Measurements from ENCODE around the gene TMCO6. TPM values are rescaled to one million over a fixed set of nuclear protein-coding genes. Genes with fewer than 3 reads are reported as not detected.
A peak's percentile ranks its signal among the peaks of the same experiment; 100 is the strongest.

Gene TMCO6
- total and polyA plus RNA-seq, 9 of the 15 experiments (the other 6 are each of a cell fraction or from before 2014, with no cell fraction given), result 3.4 to 46.4 (median 16.7) TPM

- TF ChIP-seq MAZ (CRISPR knock-in tag; conservative IDR thresholded peaks at IDR 0.05 in 1 of 2, IDR thresholded peaks at IDR 0.05 in 1 of 2), result peak; percentile 95 to 99
- TF ChIP-seq RHOXF2B (CRISPR knock-in tag; conservative IDR thresholded peaks at IDR 0.05), result no peak
- peak; percentile 81 for TF ChIP-seq HNRNPLL (IDR thresholded peaks at IDR 0.05; ENCODE audit: low read depth, low read length, poor library complexity, severe bottlenecking)
- TF ChIP-seq POLR3G (IDR thresholded peaks at IDR 0.05; ENCODE audit: extremely low read depth, insufficient read length, insufficient replicate concordance), result no peak
- TF ChIP-seq RFX5 (IDR thresholded peaks at IDR 0.05; ENCODE audit: low read depth, low read length), result no peak
- no peak for TF ChIP-seq ARID2 (IDR thresholded peaks at IDR 0.05)
- TF ChIP-seq ILK (tag; IDR thresholded peaks at IDR 0.05; ENCODE audit: borderline replicate concordance, low read depth), result no peak
- TF ChIP-seq NUFIP1 (IDR thresholded peaks at IDR 0.05; ENCODE audit: partially characterized antibody), result no peak
- peak; percentile 80 for TF ChIP-seq POLR2B (IDR thresholded peaks at IDR 0.05; ENCODE audit: low read depth, partially characterized antibody)
- no peak for TF ChIP-seq PTBP1 (IDR thresholded peaks at IDR 0.05; ENCODE audit: low read depth, low read length)
- TF ChIP-seq ZNF696 (CRISPR knock-in tag; conservative IDR thresholded peaks at IDR 0.05), result no peak
- peak; percentile 68 for TF ChIP-seq TAF7 (tag; IDR thresholded peaks at IDR 0.05)
- 0 out of 2 replicates have a peak, but pooled peaks have one; percentile 5 for TF ChIP-seq STAT6 (CRISPR knock-in tag; IDR thresholded peaks at IDR 0.05)
- peak; percentile 76 for TF ChIP-seq HMGN3 (IDR thresholded peaks at IDR 0.05; ENCODE audit: borderline replicate concordance, extremely low read depth, insufficient read length, low read depth, low read length)
- TF ChIP-seq ZBED1 (IDR thresholded peaks at IDR 0.05), result 0 out of 2 replicates have a peak, but pooled peaks have one; percentile 14
- TF ChIP-seq ETS1 (conservative IDR thresholded peaks at IDR 0.05; ENCODE audit: control insufficient read depth, low read depth, low read length), result peak; percentile 63; the same call in 1 of the 2 replicates
- TF ChIP-seq ASH1L (IDR thresholded peaks at IDR 0.05; ENCODE audit: borderline replicate concordance, low read depth, partially characterized antibody), result no peak
- 0 out of 4 replicates have a peak, but pooled peaks of 1 of the 2 experiments have one; percentile 57 for TF ChIP-seq NONO (IDR thresholded peaks at IDR 0.05; ENCODE audit: low read depth in 2 of 2, low read length in 1 of 2)
- TF ChIP-seq BCLAF1 (IDR thresholded peaks at IDR 0.05; ENCODE audit: borderline replicate concordance in 1 of 2, control insufficient read depth in 1 of 2, low read depth in 2 of 2, low read length in 1 of 2), result peak in 1 of 2 experiments; percentile 82; a peak in 1 of 4 replicates
Observed at GRCh38 chr5:140664359-140665119, 25.3 kb downstream of the TMCO6 start, which contains the start of gene WDR55 (continued).

All from K562 (cell line).